HepG2 (cell line): Measurements from ENCODE around the gene DOCK3. TPM values are rescaled to one million over a fixed set of nuclear protein-coding genes. Genes with fewer than 3 reads are reported as not detected.

Experiments
- ATAC-seq: fragments of 200-7000 bp; cut with Tn5 transposase; 3 replicates; pipeline ENCODE4 v1.9.1; 2020; ENCODE audit warnings: mild to moderate bottlenecking, moderate library complexity
- BruUV-seq: library from RNA; stranded (reverse); fragments of 400-500 nt; replicated peaks from 2 replicates; lab custom pipeline; 2021; lab: Mats Ljungman, UMichigan
- CTCF ChIA-PET: fragments of 300-600 bp; formaldehyde crosslinking; extraction: SDS; loops from one replicate; lab custom pipeline; 2021; ENCODE audit warnings: low total read pairs, inconsistent platforms, low intra/inter-chr PET ratio; lab: Yijun Ruan, JAX
- POLR2A ChIA-PET: fragments of 350-600 bp; sonication (Branson Sonifier 250); formaldehyde crosslinking; loops from one replicate; lab custom pipeline; 2020; ENCODE audit warnings: antibody characterized with exemption, inconsistent platforms; lab: Yijun Ruan, JAX
- DNase-seq: peaks from one replicate; pipeline ENCODE4 v3.0.0-alpha.2; 2015; ENCODE audit warnings: low spot score
- FAIRE-seq: peaks from 3 replicates; lab custom pipeline; 2011; peaks lifted over from hg19 to GRCh38; lab: Jason Lieb, UNC
- H2AFZ ChIP-seq: one replicate; pipeline ENCODE4 v1.6.1; 2011; ENCODE audit warnings: low read length, inconsistent platforms
- H3K27ac ChIP-seq: fragments of 300-600 bp; 3 replicates; pipeline ENCODE4 v1.8.0; 2011; ENCODE audit warnings: mixed run types, mild to moderate bottlenecking, mixed read lengths, low read length, inconsistent platforms; ENCODE audit not compliant: insufficient read depth; ENCODE audit errors: extremely low read length
- H3K27me3 ChIP-seq, 2 experiments: fragments of 200-600 bp in 1 of 2; 2 replicates in 1 of 2; 3 replicates in 1 of 2; pipeline versions ENCODE4 v1.6.0 to v1.8.0; 2011; ENCODE audit warnings: low read length in 2 of 2, mild to moderate bottlenecking in 2 of 2, moderate library complexity in 2 of 2, inconsistent platforms in 1 of 2; ENCODE audit not compliant: insufficient read depth in 2 of 2, control insufficient read depth in 1 of 2
- H3K36me3 ChIP-seq, 2 experiments: fragments of 200-600 bp in 1 of 2; replicated peaks in 1 of 2; 2 replicates in 1 of 2; 3 replicates in 1 of 2; pipeline versions ENCODE4 v1.5.1 to v1.8.0; 2011; ENCODE audit warnings: low read length in 2 of 2, inconsistent platforms in 1 of 2; ENCODE audit not compliant: insufficient read depth in 2 of 2, control insufficient read depth in 1 of 2
- H3K4me1 ChIP-seq: 2 replicates; pipeline ENCODE4 v1.5.1; 2012; ENCODE audit warnings: low read length, inconsistent platforms; ENCODE audit not compliant: insufficient read depth
- H3K4me2 ChIP-seq: 2 replicates; pipeline ENCODE4 v1.6.0; 2011; ENCODE audit warnings: low read depth, low read length, inconsistent platforms
- H3K4me3 ChIP-seq, 3 experiments: fragments of 200-600 bp in 1 of 3; sonication (generic), shearing (Covaris generic) in 1 of 3; replicated peaks in 1 of 3; 2 replicates each; pipeline ENCODE4 v1.5.1; 2011 to 2016; ENCODE audit warnings: low read length in 3 of 3, inconsistent platforms in 2 of 3, low read depth in 2 of 3, mild to moderate bottlenecking in 2 of 3, control low read depth in 1 of 3, mixed read lengths in 1 of 3; ENCODE audit not compliant: insufficient read depth in 1 of 3
- H3K79me2 ChIP-seq: one replicate; pipeline ENCODE4 v1.6.1; 2011; ENCODE audit warnings: low read length, inconsistent platforms; ENCODE audit not compliant: insufficient read depth
- H3K9ac ChIP-seq: 2 replicates; pipeline ENCODE4 v1.6.0; 2011; ENCODE audit warnings: mild to moderate bottlenecking, low read depth, low read length, inconsistent platforms; ENCODE audit not compliant: insufficient read depth
- H3K9me3 ChIP-seq: 2 replicates; pipeline ENCODE4 v1.5.1; 2012; ENCODE audit warnings: mild to moderate bottlenecking, low read length
- H4K20me1 ChIP-seq: 2 replicates; pipeline ENCODE4 v1.6.0; 2011; ENCODE audit warnings: inconsistent platforms, mild to moderate bottlenecking, low read length, moderate library complexity; ENCODE audit not compliant: insufficient read depth
- BHLHE40 ChIP-seq: IDR thresholded peaks from 2 replicates; pipeline ENCODE4 v1.6.1; 2011; ENCODE audit warnings: low read length, improper control_type of control experiment
- BRD4 ChIP-seq: sonication (generic); formaldehyde crosslinking; IDR thresholded peaks from 2 replicates; pipeline ENCODE4 v1.4.0; 2020; ENCODE audit warnings: missing genetic modification reagents
- KDM1A ChIP-seq: IDR thresholded peaks from 2 replicates; pipeline ENCODE4 v1.6.1; 2016; ENCODE audit warnings: missing compliant biosample characterization
- TEAD3 ChIP-seq: optimal IDR thresholded peaks from 2 replicates; pipeline ENCODE3; 2016; ENCODE audit warnings: borderline replicate concordance
- ZNF232 ChIP-seq: sonication (generic); formaldehyde crosslinking; IDR thresholded peaks from 2 replicates; pipeline ENCODE4 v1.4.0; 2020; ENCODE audit warnings: missing genetic modification reagents, borderline replicate concordance
- WGBS: methylation state at CpG from one replicate; pipeline ENCODE4 v1.1.6; 2017; ENCODE audit warnings: low lambda C conversion rate; 5-methylcytosine and 5-hydroxymethylcytosine counted together
- in situ Hi-C: cut with HindIII; loops from 2 replicates; pipeline ENCODE4 v1.10.0; 2017; ENCODE audit warnings: low pct_unique_long_range_greater_than_20kb; ENCODE audit not compliant: extremely low pct_ligation_motif_present
- intact Hi-C: fragments of 100-400 bp; cut with micrococcal nuclease; formaldehyde crosslinking; loops from one replicate; pipeline ENCODE4 v1.10.0; 2022; ENCODE audit not compliant: unreplicated experiment
- polyA plus RNA-seq, 8 experiments: library from polyadenylated mRNA; depleted of rRNA in 3 of 8; stranded (reverse) in 7 of 8; unstranded in 1 of 8; fragments of >200 nt; fragmentation: Illumina TruSeq in 4 of 8; extraction: Trizol in 4 of 8; gene quantifications; 2 replicates each; pipeline versions ENCODE4 v1.2.1 to v1.2.3, GENCODE V29; 2011 to 2016; ENCODE audit warnings: low read depth in 4 of 8, missing spikeins in 1 of 8, mixed read lengths in 1 of 8; ENCODE audit not compliant: insufficient read depth in 1 of 8
- total RNA-seq, 5 experiments: library from RNA; depleted of rRNA; stranded (reverse); fragments of >200 nt; fragmentation: Illumina TruSeq; extraction: Trizol; gene quantifications; 2 replicates each; pipeline ENCODE4 v1.2.3, GENCODE V29; 2016; ENCODE audit warnings: low read depth in 1 of 5
- TF ChIP-seq, protein P1 (sequence below): sonication (generic); formaldehyde crosslinking; IDR thresholded peaks from 2 replicates; pipeline ENCODE4 v1.4.0; 2020; ENCODE audit warnings: mild to moderate bottlenecking, missing genetic modification reagents
- TF ChIP-seq, protein P2 (sequence below), 2 experiments: sonication (generic) in 1 of 2; formaldehyde crosslinking in 1 of 2; IDR thresholded peaks; 2 replicates each; pipeline versions ENCODE4 v1.5.1 to v1.6.1; 2011 to 2020; ENCODE audit warnings: borderline replicate concordance in 1 of 2, low read depth in 1 of 2, low read length in 1 of 2, mild to moderate bottlenecking in 1 of 2, missing genetic modification reagents in 1 of 2, moderate library complexity in 1 of 2

Gene DOCK3
- total and polyA plus RNA-seq, 2 of the 13 experiments (the other 11 are each of a cell fraction or from before 2014, with no cell fraction given): not detected

DNA sequence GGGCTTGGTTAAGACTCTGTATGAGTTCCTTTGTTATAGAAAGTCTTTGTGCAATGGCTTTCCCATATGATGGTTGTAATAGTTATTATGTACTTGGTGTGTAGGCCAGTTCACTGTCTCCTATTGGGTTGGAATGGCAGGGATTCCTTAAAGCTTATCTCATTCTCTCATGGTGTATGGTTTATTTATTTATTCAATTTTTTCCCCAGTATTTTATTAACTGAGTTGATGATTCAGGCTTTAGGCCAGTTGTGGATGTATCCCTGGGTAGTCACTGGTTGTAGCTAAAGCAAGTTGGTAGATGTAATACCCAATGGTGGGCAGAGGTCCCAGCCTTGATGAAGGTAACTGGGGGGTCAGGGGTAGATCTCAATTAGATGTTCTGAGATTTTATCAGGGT, 349.4 kb downstream of the DOCK3 start (continued):
- TF ChIP-seq ZNF232 (CRISPR knock-in tag) (no peak), KDM1A (CRISPR knock-in tag) (no peak), TEAD3 (CRISPR knock-in tag) (no peak)

DNA sequence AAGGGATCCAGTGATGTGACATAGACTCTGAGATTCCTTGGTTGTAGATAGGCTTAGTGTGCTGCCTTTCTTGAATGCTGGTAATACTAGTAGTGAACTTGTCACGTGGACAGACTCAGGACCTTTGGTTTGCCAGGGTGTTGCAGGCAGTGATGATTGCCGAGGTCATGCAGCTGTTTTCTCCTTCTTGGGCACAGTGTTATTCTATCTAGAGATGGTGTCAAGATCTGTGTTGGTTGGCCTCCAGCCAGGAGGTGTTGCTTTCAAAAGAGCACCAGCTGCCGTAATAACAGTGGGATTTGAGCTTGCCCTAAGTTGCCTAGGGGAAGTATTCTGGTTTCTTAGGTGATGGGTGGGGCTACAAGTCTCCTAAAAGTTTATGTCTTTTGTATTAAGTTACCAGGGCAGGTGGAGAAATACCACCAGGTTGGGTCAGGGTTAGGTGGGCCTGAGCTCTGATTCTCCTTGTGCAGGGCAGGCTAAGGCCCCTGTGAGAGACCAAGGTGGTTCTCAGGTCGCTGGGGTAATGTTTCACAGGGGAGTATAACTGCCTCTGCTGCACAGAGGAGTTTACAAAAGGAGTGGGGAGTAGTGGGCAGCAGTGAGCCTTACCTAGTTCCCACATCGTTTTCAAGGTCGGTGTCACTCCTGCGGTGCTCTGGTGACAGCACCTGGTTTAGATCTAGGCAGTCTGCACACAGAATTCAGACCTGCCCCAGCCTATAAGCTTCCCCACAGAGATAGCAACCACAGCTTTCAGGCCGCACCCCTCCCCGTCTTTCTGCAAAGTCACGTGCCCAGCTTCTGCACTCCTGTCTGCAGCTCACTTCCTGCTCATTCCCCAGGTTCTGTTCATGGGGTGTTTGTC, 350.3 kb downstream of the DOCK3 start:
- no peak overlapping the region for H2AFZ ChIP-seq
- FAIRE-seq (no peak), ATAC-seq (no peak), DNase-seq (no peak)
- WGBS: 21% methylated on average over 6 of the region's 10 CpGs
- CTCF ChIA-PET: no interaction called here
- H3K4me2 ChIP-seq: no peak overlapping the region
- H3K27me3 ChIP-seq: no peaks in the 10 kb centered on the region
- intact Hi-C loops (no loop called here), in situ Hi-C loops (no loop called here)
- H3K27ac ChIP-seq: no peak overlapping the region
- TF ChIP-seq BHLHE40 (0 out of 2 replicates have a peak, but pooled peaks have one; percentile 21), BRD4 (no peak)
- TF ChIP-seq, protein P1, sequence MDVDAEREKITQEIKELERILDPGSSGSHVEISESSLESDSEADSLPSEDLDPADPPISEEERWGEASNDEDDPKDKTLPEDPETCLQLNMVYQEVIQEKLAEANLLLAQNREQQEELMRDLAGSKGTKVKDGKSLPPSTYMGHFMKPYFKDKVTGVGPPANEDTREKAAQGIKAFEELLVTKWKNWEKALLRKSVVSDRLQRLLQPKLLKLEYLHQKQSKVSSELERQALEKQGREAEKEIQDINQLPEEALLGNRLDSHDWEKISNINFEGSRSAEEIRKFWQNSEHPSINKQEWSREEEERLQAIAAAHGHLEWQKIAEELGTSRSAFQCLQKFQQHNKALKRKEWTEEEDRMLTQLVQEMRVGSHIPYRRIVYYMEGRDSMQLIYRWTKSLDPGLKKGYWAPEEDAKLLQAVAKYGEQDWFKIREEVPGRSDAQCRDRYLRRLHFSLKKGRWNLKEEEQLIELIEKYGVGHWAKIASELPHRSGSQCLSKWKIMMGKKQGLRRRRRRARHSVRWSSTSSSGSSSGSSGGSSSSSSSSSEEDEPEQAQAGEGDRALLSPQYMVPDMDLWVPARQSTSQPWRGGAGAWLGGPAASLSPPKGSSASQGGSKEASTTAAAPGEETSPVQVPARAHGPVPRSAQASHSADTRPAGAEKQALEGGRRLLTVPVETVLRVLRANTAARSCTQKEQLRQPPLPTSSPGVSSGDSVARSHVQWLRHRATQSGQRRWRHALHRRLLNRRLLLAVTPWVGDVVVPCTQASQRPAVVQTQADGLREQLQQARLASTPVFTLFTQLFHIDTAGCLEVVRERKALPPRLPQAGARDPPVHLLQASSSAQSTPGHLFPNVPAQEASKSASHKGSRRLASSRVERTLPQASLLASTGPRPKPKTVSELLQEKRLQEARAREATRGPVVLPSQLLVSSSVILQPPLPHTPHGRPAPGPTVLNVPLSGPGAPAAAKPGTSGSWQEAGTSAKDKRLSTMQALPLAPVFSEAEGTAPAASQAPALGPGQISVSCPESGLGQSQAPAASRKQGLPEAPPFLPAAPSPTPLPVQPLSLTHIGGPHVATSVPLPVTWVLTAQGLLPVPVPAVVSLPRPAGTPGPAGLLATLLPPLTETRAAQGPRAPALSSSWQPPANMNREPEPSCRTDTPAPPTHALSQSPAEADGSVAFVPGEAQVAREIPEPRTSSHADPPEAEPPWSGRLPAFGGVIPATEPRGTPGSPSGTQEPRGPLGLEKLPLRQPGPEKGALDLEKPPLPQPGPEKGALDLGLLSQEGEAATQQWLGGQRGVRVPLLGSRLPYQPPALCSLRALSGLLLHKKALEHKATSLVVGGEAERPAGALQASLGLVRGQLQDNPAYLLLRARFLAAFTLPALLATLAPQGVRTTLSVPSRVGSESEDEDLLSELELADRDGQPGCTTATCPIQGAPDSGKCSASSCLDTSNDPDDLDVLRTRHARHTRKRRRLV (CRISPR knock-in tag): no peak
- TF ChIP-seq, protein P2, sequence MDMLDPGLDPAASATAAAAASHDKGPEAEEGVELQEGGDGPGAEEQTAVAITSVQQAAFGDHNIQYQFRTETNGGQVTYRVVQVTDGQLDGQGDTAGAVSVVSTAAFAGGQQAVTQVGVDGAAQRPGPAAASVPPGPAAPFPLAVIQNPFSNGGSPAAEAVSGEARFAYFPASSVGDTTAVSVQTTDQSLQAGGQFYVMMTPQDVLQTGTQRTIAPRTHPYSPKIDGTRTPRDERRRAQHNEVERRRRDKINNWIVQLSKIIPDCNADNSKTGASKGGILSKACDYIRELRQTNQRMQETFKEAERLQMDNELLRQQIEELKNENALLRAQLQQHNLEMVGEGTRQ (IDR thresholded peaks at IDR 0.05; ENCODE audit: low read depth, low read length): no peak
- TF ChIP-seq, protein P2 (CRISPR knock-in tag; IDR thresholded peaks at IDR 0.05; ENCODE audit: borderline replicate concordance): peak; percentile 37; the same call in 1 of the 2 replicates
- TF ChIP-seq, all 625 proteins: peak for 2
- POLR2A ChIA-PET: no interaction called here
- BruUV-seq: no TSS peak
- H3K79me2 ChIP-seq: no peaks in the 10 kb centered on the region
- H3K4me3 ChIP-seq: no peak overlapping the region
- no peaks in the 10 kb centered on the region for H4K20me1 ChIP-seq
- no peaks in the 10 kb centered on the region for H3K36me3 ChIP-seq
- no peaks in the 10 kb centered on the region for H3K9me3 ChIP-seq
- no peaks in the 10 kb centered on the region for H3K4me1 ChIP-seq
- H3K9ac ChIP-seq: no peak overlapping the region
